GM19463 (cell line): ENCODE data around the gene TMEM154.
A peak's percentile ranks its signal among the peaks of the same experiment; 100 is the strongest.

Experiments used
- ATAC-seq: cut with Tn5 transposase; IDR thresholded peaks from one replicate; pipeline ENCODE4 v1.9.1; 2021; ENCODE audit warnings: mild to moderate bottlenecking, moderate library complexity; ENCODE audit not compliant: unreplicated experiment

TMEM154 gene

GRCh38 chr4:152696764-152697261 is 17.0 kb upstream of the TMEM154 start:
- peak; percentile 97 for ATAC-seq

- no peak for ATAC-seq
Observed at GRCh38 chr4:152693871-152694270, 14.1 kb upstream of the TMEM154 start.

- no peak for ATAC-seq
Observed at GRCh38 chr4:152691761-152692160, 12.0 kb upstream of the TMEM154 start.

- no peak for ATAC-seq
Observed at GRCh38 chr4:152690706-152691651, 11.2 kb upstream of the TMEM154 start.

- ATAC-seq: no peak
Observed at GRCh38 chr4:152689615-152690501, 10.1 kb upstream of the TMEM154 start.

GRCh38 chr4:152687974-152688599 is 8.3 kb upstream of the TMEM154 start:
- no peak for ATAC-seq

- no peak for ATAC-seq
Observed at GRCh38 chr4:152686452-152687013, 6.7 kb upstream of the TMEM154 start.

GRCh38 chr4:152684587-152684986 is 4.8 kb upstream of the TMEM154 start:
- ATAC-seq: no peak

- ATAC-seq: peak; percentile 50
Observed at GRCh38 chr4:152684007-152684406, 4.2 kb upstream of the TMEM154 start.

- no peak for ATAC-seq
Observed at GRCh38 chr4:152682143-152682941, 2.5 kb upstream of the TMEM154 start.

GRCh38 chr4:152680988-152681603 is 1.3 kb upstream of the TMEM154 start:
- peak; percentile 39 for ATAC-seq

- no peak for ATAC-seq
Observed at GRCh38 chr4:152678841-152679240, 956 bp downstream of the TMEM154 start.

GRCh38 chr4:152677117-152677516 is 2.7 kb downstream of the TMEM154 start:
- no peak for ATAC-seq

- peak; percentile 36 for ATAC-seq
Observed at GRCh38 chr4:152676052-152676854, 3.5 kb downstream of the TMEM154 start.

GRCh38 chr4:152674359-152674758 is 5.4 kb downstream of the TMEM154 start:
- no peak for ATAC-seq

GRCh38 chr4:152673489-152673888 is 6.3 kb downstream of the TMEM154 start:
- no peak for ATAC-seq

GRCh38 chr4:152672206-152673092 is 7.3 kb downstream of the TMEM154 start:
- no peak for ATAC-seq
